Endothelial cell of umbilical vein (primary cell): ENCODE results near the gene RAB37. TPM values are rescaled to one million over a fixed set of nuclear protein-coding genes. Genes with fewer than 3 reads are reported as not detected.
A peak's percentile ranks its signal among the peaks of the same experiment; 100 is the strongest.

Experiments used
- BruUV-seq: library from RNA; stranded (reverse); fragments of 400-500 nt; replicated peaks from 2 replicates; lab custom pipeline; 2021; lab: Mats Ljungman, UMichigan
- CTCF ChIA-PET: fragments of 300-600, 350-600 bp; sonication (Branson Sonifier 250); formaldehyde crosslinking; loops from one replicate; lab custom pipeline; 2021; ENCODE audit warnings: antibody characterized with exemption, inconsistent platforms; lab: Charles Lee
- POLR2A ChIA-PET: fragments of 300-600, 350-600 bp; sonication (Branson Sonifier 250); formaldehyde crosslinking; loops from one replicate; lab custom pipeline; 2021; ENCODE audit warnings: antibody characterized with exemption, inconsistent platforms; lab: Charles Lee
- DNase-seq: peaks from one replicate; pipeline ENCODE4 v3.0.0-alpha.2; 2011; ENCODE audit warnings: low read depth, low spot score
- FAIRE-seq: peaks from 2 replicates; lab custom pipeline; 2011; peaks lifted over from hg19 to GRCh38; lab: Jason Lieb, UNC
- H2AFZ ChIP-seq: 2 replicates; pipeline ENCODE4 v1.6.0; 2012; ENCODE audit warnings: low read depth, low read length, control low read depth, inconsistent platforms
- H3K27ac ChIP-seq: 2 replicates; pipeline ENCODE4 v1.5.1; 2011; ENCODE audit warnings: low read depth, mild to moderate bottlenecking, control low read depth, low read length, moderate library complexity; ENCODE audit not compliant: insufficient read depth
- H3K27me3 ChIP-seq, 2 experiments: 2 replicates each; pipeline versions ENCODE4 v1.6.0 to v1.6.1; 2011; ENCODE audit warnings: low read length in 2 of 2, mixed read lengths in 1 of 2; ENCODE audit not compliant: control insufficient read depth in 2 of 2, insufficient read depth in 2 of 2
- H3K36me3 ChIP-seq, 2 experiments: 2 replicates in 1 of 2; 3 replicates in 1 of 2; pipeline ENCODE4 v1.5.1; 2011; ENCODE audit warnings: low read length in 2 of 2, mild to moderate bottlenecking in 1 of 2, moderate library complexity in 1 of 2; ENCODE audit not compliant: control insufficient read depth in 2 of 2, insufficient read depth in 2 of 2; ENCODE audit errors: extremely low read depth in 1 of 2
- H3K4me1 ChIP-seq: 3 replicates; pipeline ENCODE4 v1.5.1; 2011; ENCODE audit warnings: mild to moderate bottlenecking, low read length; ENCODE audit not compliant: control insufficient read depth, insufficient read depth; ENCODE audit errors: extremely low read depth
- H3K4me2 ChIP-seq: 2 replicates; pipeline ENCODE4 v1.6.1; 2011; ENCODE audit warnings: low read length, control low read depth, mixed read lengths; ENCODE audit not compliant: insufficient read depth
- H3K4me3 ChIP-seq, 3 experiments: fragments of 200-600 bp in 1 of 3; sonication (generic), shearing (Covaris generic) in 1 of 3; replicated peaks in 1 of 3; 2 replicates each; pipeline ENCODE4 v1.5.1; 2011 to 2016; ENCODE audit warnings: control low read depth in 3 of 3, low read length in 3 of 3, mild to moderate bottlenecking in 2 of 3, inconsistent platforms in 1 of 3, low read depth in 1 of 3, moderate library complexity in 1 of 3; ENCODE audit not compliant: insufficient read depth in 1 of 3
- H3K79me2 ChIP-seq: 2 replicates; pipeline ENCODE4 v1.6.0; 2012; ENCODE audit warnings: low read length, inconsistent platforms; ENCODE audit not compliant: control insufficient read depth, insufficient read depth
- H3K9ac ChIP-seq: replicated peaks from 2 replicates; pipeline ENCODE3; 2011; ENCODE audit warnings: low read length, control low read depth; ENCODE audit not compliant: insufficient read depth; ENCODE audit errors: extremely low read depth
- H3K9me1 ChIP-seq: replicated peaks from 3 replicates; pipeline ENCODE4 v1.6.0; 2011; ENCODE audit warnings: mild to moderate bottlenecking, low read length; ENCODE audit not compliant: control insufficient read depth, insufficient read depth; ENCODE audit errors: extremely low read depth
- H3K9me3 ChIP-seq: replicated peaks from 2 replicates; pipeline ENCODE4 v1.5.1; 2012; ENCODE audit warnings: low read length, inconsistent platforms; ENCODE audit not compliant: control insufficient read depth, insufficient read depth
- H4K20me1 ChIP-seq: replicated peaks from 2 replicates; pipeline ENCODE3; 2011; ENCODE audit warnings: mild to moderate bottlenecking, low read length; ENCODE audit not compliant: control insufficient read depth, insufficient read depth; ENCODE audit errors: extremely low read depth
- CTCF ChIP-seq, 2 donors: IDR thresholded peaks; 1 replicate in 1 of 2; 2 replicates in 1 of 2; pipeline ENCODE4 v1.5.1; 2011; ENCODE audit warnings: low read length in 2 of 2, mild to moderate bottlenecking in 2 of 2, moderate library complexity in 2 of 2, control low read depth in 1 of 2, inconsistent platforms in 1 of 2, low read depth in 1 of 2; ENCODE audit not compliant: insufficient read depth in 1 of 2; ENCODE audit errors: extremely low read depth in 1 of 2
- EZH2 ChIP-seq: IDR thresholded peaks from 2 replicates; pipeline ENCODE4 v1.6.1; 2012; ENCODE audit warnings: borderline replicate concordance, low read depth, mild to moderate bottlenecking, moderate library complexity, low read length, inconsistent platforms; ENCODE audit not compliant: severe bottlenecking
- FOS ChIP-seq: IDR thresholded peaks from 2 replicates; pipeline ENCODE4 v1.6.1; 2011; ENCODE audit warnings: mild to moderate bottlenecking, low read length, moderate library complexity, borderline replicate concordance; ENCODE audit not compliant: insufficient read depth
- GATA2 ChIP-seq: IDR thresholded peaks from 2 replicates; pipeline ENCODE4 v1.7.0; 2011; ENCODE audit warnings: low read depth, mild to moderate bottlenecking, moderate library complexity, mixed read lengths, low read length; ENCODE audit not compliant: insufficient read length, insufficient read depth
- JUN ChIP-seq: IDR thresholded peaks from 2 replicates; pipeline ENCODE4 v1.6.1; 2011; ENCODE audit warnings: borderline replicate concordance, low read depth; ENCODE audit not compliant: insufficient read length, insufficient read depth
- MAX ChIP-seq: IDR thresholded peaks from 2 replicates; pipeline ENCODE4 v1.6.1; 2011; ENCODE audit not compliant: insufficient read depth, insufficient read length
- MYC ChIP-seq: IDR thresholded peaks from one replicate; pipeline ENCODE4 v1.6.1; 2011; ENCODE audit warnings: mild to moderate bottlenecking, low read depth, low read length
- POLR2A ChIP-seq: IDR thresholded peaks from 2 replicates; pipeline ENCODE4 v1.6.1; 2012; ENCODE audit warnings: low read depth, mild to moderate bottlenecking, control low read depth, low read length
- POLR2AphosphoS5 ChIP-seq: IDR thresholded peaks from 2 replicates; pipeline ENCODE4 v1.6.1; 2012; ENCODE audit warnings: low read depth, mild to moderate bottlenecking, control low read depth, low read length, moderate library complexity; ENCODE audit not compliant: insufficient read depth
- dilution Hi-C: fragments of 300-500 bp; cut with MboI; formaldehyde crosslinking; loops from one replicate; pipeline ENCODE4 v1.15.0; 2019; ENCODE audit warnings: low sequenced_read_pairs; ENCODE audit not compliant: extremely low pct_ligation_motif_present
- intact Hi-C: fragments of 100-400 bp; cut with micrococcal nuclease; formaldehyde crosslinking; loops from one replicate; pipeline ENCODE4 v1.10.0; 2022
- polyA plus RNA-seq, 4 experiments: library from polyadenylated mRNA; depleted of rRNA in 3 of 4; stranded (reverse) in 3 of 4; unstranded in 1 of 4; fragments of >200 nt; gene quantifications; 2 replicates each; pipeline versions ENCODE4 v1.2.1 to v1.2.3, GENCODE V29; 2011 to 2012; ENCODE audit warnings: missing spikeins in 1 of 4
- total RNA-seq: library from RNA; stranded (reverse); gene quantifications from 2 replicates; pipeline ENCODE4 v1.2.3, GENCODE V29; 2021

The RAB37 gene
- total and polyA plus RNA-seq, 2 donors (not counting 3 experiments of a cell fraction or from before 2014, with no cell fraction given): 0.11 TPM; not detected in 1

- no peaks in the 10 kb centered on the region for H4K20me1 ChIP-seq
- intact Hi-C loops: loop anchor here (5.0 kb wide), 1 partner anchor 93 kb away; the partner anchor contains the start of gene FDXR
- no peaks in the 10 kb centered on the region for H3K27me3 ChIP-seq
- H3K9ac ChIP-seq: no peak overlapping the region
- ChIA-PET POLR2A (interaction anchor here (0.7 to 1.1 kb wide), 2 partner anchors 8 to 458 kb away, joined by 3 read pairs; no protein-coding TSS in a partner anchor), CTCF (interaction anchor here (0.5 to 5.5 kb wide), 7 partner anchors 8 to 122 kb away, joined by 3 to 29 read pairs (median 4); partner anchors contain the start of gene GRIN2C)
- DNase-seq (no peak), FAIRE-seq (peak; percentile 46)
- peaks cover 7% of the 10 kb centered on the region for H3K4me1 ChIP-seq
- no peak overlapping the region for H3K4me2 ChIP-seq
- peaks cover 20% of the 10 kb centered on the region for H3K79me2 ChIP-seq
- dilution Hi-C loops: no loop called here
- H3K9me1 ChIP-seq: no peaks in the 10 kb centered on the region
- no peaks in the 10 kb centered on the region for H3K9me3 ChIP-seq
- H2AFZ ChIP-seq: no peak overlapping the region
- no peak overlapping the region for H3K4me3 ChIP-seq
- peaks cover 0 to 3% of the 10 kb centered on the region in 2 experiments for H3K36me3 ChIP-seq
- no peak overlapping the region for H3K27ac ChIP-seq
- BruUV-seq: no TSS peak
- no peak for TF ChIP-seq POLR2AphosphoS5
- TF ChIP-seq MYC: no peak
- no peak for TF ChIP-seq EZH2
- peak; percentile 12 for TF ChIP-seq FOS
- TF ChIP-seq POLR2A: no peak
- no peak for TF ChIP-seq GATA2
- TF ChIP-seq MAX: no peak
- TF ChIP-seq JUN: peak; percentile 55
- TF ChIP-seq CTCF (IDR thresholded peaks at IDR 0.05; ENCODE audit: extremely low read depth in 1 of 2, insufficient read depth in 1 of 2, low read depth in 1 of 2, low read length in 2 of 2): no peak
These were observed 41.9 kb downstream of the RAB37 start for GRCh38 chr17:74778960-74779359.
